HTERT RPE-1 (cell line): ENCODE results near the gene ADPRHL1.
"Not testable (repeated sequence)": the region's sequence is repeated elsewhere in the genome, so short reads cannot be mapped to it uniquely, and the experiment has no call there.

Experiments used
- in situ Hi-C: fragments of 300-500 bp; cut with MboI; formaldehyde crosslinking; loops from 4 replicates; pipeline ENCODE4 v1.14.3; 2020; ENCODE audit warnings: low sequenced_read_pairs

ADPRHL1 gene

DNA sequence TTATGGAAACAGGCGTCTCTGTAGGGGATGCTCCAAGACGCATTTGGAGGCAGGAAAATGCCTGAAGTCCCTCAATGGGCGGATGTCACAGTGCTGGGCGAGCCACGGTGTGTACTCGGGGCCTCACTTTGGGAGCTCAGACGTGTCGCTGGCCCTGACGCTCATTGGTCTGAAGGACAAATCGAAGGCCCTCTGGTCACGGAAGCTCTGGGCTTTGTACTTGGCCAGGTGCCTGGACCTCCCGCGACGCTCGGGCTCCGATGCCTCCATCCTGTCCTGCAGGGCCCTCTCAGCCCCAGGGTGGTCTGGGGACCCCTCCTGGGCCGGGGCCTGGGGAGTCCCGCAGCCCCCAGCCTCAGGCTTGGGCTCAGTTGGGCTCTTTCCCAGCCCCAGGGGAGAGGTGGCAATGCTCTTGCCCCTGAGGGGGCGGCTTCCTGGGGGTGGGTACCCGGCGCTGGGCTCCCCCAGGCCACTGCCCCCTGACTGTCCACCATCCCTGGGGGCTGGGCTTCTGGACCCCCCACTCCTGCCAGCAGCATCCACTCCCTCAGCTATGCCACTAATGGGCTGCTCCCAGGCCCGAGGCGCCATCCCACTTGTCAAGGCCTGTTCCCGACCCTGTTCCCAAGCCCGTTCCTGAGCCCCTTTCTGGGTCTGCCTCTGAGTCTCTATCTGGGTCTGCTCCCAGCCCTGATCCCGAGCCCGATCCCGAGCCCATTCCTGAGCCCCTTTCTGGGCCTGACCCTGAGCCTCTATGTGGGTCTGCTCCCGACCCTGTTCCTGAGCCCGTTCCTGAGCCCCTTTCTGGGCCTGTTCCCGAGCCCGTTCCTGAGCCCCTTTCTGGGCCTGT lies 49.8 kb downstream of the ADPRHL1 start:
- in situ Hi-C loops = no loop called here

- in situ Hi-C loops = no loop called here
These were observed 50.6 kb downstream of the ADPRHL1 start for GRCh38 chr13:113402471-113403254.

DNA sequence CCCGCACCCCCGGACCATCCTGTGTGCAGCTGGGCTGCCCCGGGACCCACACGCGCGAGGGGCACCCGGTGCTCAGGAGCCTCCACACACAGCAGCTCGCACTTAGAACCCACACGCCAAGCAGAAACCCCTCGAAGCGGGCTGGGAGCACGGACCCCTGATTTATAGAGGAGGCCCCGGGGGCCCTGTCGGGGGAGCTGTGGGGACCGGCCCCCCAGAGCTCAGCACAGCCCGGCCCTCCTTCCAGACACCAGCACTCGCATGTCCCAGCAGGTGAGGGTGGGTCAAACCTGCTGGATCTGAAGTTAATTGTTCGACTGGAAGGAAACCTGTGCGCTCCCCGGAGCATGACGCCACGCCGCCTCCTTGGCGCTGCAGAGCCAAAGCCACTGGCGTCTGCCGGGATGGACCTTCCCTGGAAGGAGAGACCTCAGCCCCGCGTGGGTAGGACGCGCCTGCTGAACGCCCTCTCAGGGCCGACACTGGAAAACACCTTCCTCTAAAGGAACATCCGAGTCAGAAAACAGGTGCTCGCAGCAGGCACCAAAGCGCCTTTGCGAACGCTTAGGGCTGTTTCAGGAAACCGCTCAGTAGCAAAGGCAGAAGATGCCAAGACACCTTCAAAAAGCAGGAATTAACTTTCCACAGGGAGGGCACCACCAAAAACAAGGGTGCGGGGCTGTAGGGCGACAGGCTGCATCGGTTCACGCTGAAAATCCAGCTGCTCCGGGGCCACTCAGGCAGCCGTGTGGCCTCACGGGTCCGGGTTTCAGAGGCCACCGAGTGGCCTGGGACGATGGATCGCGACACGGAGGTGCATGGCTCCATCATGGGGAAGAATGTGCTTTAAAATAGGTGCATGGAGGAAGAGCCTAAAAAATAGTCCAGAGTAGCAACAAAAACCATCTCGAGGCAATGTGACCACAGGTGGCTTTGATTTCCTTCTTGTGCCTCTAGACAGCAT lies 51.6 kb downstream of the ADPRHL1 start:
- in situ Hi-C loops = no loop called here

GRCh38 chr13:113400621-113401451 lies 52.5 kb downstream of the ADPRHL1 start:
- in situ Hi-C loops = no loop called here

GRCh38 chr13:113399755-113400149 lies 53.5 kb downstream of the ADPRHL1 start:
- in situ Hi-C loops = no loop called here

DNA sequence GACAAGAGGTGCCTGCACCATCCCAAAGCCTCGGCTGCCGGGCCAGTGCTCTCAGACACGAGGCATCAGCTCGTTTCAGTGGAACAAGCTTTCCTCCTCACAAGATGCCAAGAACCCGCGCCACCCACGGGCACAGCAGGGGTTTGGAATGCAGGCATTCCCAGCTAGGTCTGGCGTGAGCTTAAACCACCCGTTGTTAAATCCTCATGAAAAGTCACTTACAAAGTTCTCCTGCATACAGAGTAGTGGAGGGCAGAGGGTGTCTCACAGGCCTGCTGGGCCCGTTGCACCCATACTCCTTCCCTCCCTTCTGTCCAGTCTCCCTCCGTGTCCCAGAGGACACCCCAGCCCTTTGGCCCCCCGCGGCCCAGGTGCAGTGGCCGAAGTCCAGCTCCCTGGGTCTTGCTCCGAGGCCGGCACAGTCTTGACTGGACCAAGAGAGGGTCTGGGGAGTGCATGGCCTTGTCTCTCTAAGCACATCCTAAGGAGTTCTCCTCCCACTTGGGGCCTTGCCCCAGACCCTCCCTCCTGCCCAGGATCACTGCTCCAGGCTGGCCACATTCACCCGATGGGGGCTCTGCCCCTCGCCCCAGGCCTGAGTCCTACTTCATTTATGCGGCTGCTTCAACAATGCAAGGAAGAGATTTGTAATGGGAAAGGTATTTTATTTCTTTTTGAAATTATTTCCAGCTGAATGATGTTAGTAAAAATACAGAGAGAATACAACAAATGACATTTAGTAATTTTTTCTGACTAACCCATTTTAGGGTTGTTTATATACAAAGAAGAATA lies 54.1 kb downstream of the ADPRHL1 start:
- in situ Hi-C loops = no loop called here

- in situ Hi-C loops = no loop called here
These were observed 55.5 kb downstream of the ADPRHL1 start for GRCh38 chr13:113397608-113398425.

- in situ Hi-C loops = no loop called here
These were observed 59.0 kb downstream of the ADPRHL1 start for GRCh38 chr13:113394339-113394640.

GRCh38 chr13:113393563-113394338 lies 59.5 kb downstream of the ADPRHL1 start:
- in situ Hi-C loops = no loop called here

GRCh38 chr13:113393226-113393562 lies 60.1 kb downstream of the ADPRHL1 start:
- in situ Hi-C loops = no loop called here

GRCh38 chr13:113390874-113391497 lies 62.3 kb downstream of the ADPRHL1 start:
- in situ Hi-C loops = no loop called here

- in situ Hi-C loops = not testable (repeated sequence)
These were observed 63.7 kb downstream of the ADPRHL1 start for GRCh38 chr13:113389586-113389985.

GRCh38 chr13:113387396-113387795 lies 65.9 kb downstream of the ADPRHL1 start:
- in situ Hi-C loops = no loop called here

- in situ Hi-C loops = no loop called here
These were observed 70.2 kb downstream of the ADPRHL1 start for GRCh38 chr13:113383089-113383488.

GRCh38 chr13:113382542-113382941 lies 70.7 kb downstream of the ADPRHL1 start:
- in situ Hi-C loops = not testable (repeated sequence)

DNA sequence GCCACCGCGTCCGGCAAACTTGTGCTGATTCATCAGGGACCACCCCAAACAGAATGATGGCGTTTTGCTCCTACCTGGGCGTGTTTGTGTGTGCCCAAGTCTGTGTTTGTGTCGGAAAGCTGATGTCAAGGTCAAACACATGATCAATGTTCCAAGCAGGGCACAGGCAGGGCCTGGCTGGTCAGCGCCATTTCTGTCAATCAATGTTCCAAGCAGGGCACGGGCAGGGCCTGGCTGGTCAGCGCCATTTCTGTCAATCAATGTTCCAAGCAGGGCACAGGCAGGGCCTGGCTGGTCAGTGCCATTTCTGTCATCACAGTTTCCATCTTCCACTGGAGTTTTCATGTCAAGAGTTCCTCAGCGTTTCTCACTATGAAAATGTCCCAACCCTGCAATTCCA lies 74.5 kb downstream of the ADPRHL1 start:
- in situ Hi-C loops = no loop called here

- in situ Hi-C loops = no loop called here
These were observed 78.6 kb downstream of the ADPRHL1 start for GRCh38 chr13:113374511-113375175.
